Measurements from ENCODE around the gene GNG4. TPM values are rescaled to one million over a fixed set of nuclear protein-coding genes. Genes with fewer than 3 reads are reported as not detected.

GNG4 gene
- total RNA-seq, 1 experiment from 2014 or later, result 34.4 TPM

GRCh38 chr1:235525314-235525713 lies 124.3 kb downstream of the GNG4 start:
- Histone ChIP-seq H2BK20ac (ENCODE audit: low read depth, low read length, poor library complexity, severe bottlenecking) (no peak overlapping the region), H3K23me2 (ENCODE audit: insufficient read length, low read depth, low read length, poor library complexity, severe bottlenecking) (no peaks in the 10 kb centered on the region), H3K4me2 (ENCODE audit: insufficient read depth, insufficient read length, low read length) (no peak overlapping the region), H3K14ac (ENCODE audit: insufficient read depth, low read length) (no peak overlapping the region), H4K20me1 (ENCODE audit: control insufficient read depth, insufficient read depth, insufficient read length) (no peaks in the 10 kb centered on the region), H3K79me2 (ENCODE audit: insufficient read depth, low read length) (no peaks in the 10 kb centered on the region), H4K91ac (ENCODE audit: insufficient read length, low read depth, low read length) (no peak overlapping the region), H3K9me3 (ENCODE audit: control insufficient read depth, low read depth, low read length) (no peaks in the 10 kb centered on the region), H4K5ac (ENCODE audit: insufficient read length, low read depth, low read length) (no peak overlapping the region), H3K4me1 (ENCODE audit: insufficient read depth, low read length) (no peaks in the 10 kb centered on the region), H3K27ac (ENCODE audit: insufficient read length, low read depth, low read length) (no peak overlapping the region), H3K23ac (ENCODE audit: insufficient read length, low read depth, low read length) (no peak overlapping the region), H3T11ph (ENCODE audit: low read length) (no peak overlapping the region), H4K8ac (replicated peaks; ENCODE audit: insufficient read length, low read depth, low read length) (no peak overlapping the region), H3K27me3 (ENCODE audit: insufficient read depth, low read length) (no peaks in the 10 kb centered on the region), H2BK12ac (ENCODE audit: insufficient read length, low read depth, low read length) (no peak overlapping the region), H3K79me1 (ENCODE audit: insufficient read depth, low read depth, low read length, poor library complexity, severe bottlenecking) (no peaks in the 10 kb centered on the region), H3K18ac (ENCODE audit: insufficient read length, low read depth, low read length) (no peak overlapping the region), H2BK120ac (ENCODE audit: low read depth, low read length, poor library complexity, severe bottlenecking) (no peak overlapping the region), H2AFZ (ENCODE audit: low read length) (no peak overlapping the region), H2AK5ac (ENCODE audit: insufficient read length, low read length) (no peak overlapping the region), H3K4ac (ENCODE audit: low read depth, low read length) (no peak overlapping the region), H2BK15ac (ENCODE audit: low read depth, low read length) (no peak overlapping the region), H3K56ac (ENCODE audit: insufficient read length, low read depth, low read length) (no peak overlapping the region), H2BK5ac (ENCODE audit: insufficient read length, low read length) (no peak overlapping the region), H3K9ac (ENCODE audit: extremely low read depth, insufficient read length, low read length) (no peak overlapping the region)
- H3K4me1 Mint-ChIP-seq, result peaks cover 5 to 7% of the 10 kb centered on the region in 2 experiments; a peak in 3 of 4 replicates
- no peak overlapping the region for H3K4me3 Mint-ChIP-seq
- no peak overlapping the region; a peak in 2 of 7 replicates for H3K27ac Mint-ChIP-seq
- no peaks in the 10 kb centered on the region for H3K36me3 Mint-ChIP-seq (ENCODE audit: insufficient read depth in 1 of 3, low read depth in 3 of 3)
- WGBS (ENCODE audit: extremely low coverage, insufficient read length, low lambda C conversion rate), result no CpG with 5 or more reads among the region's 4 CpGs
- H3K9me3 Mint-ChIP-seq, result no peaks in the 10 kb centered on the region
- no peak for DNase-seq
- TF ChIP-seq CTCF (conservative IDR thresholded peaks at IDR 0.05), result no peak
- no peaks in the 10 kb centered on the region for H3K27me3 Mint-ChIP-seq (ENCODE audit: low read depth)
